Tibial artery (tissue), 4 donors: ENCODE measurements around the gene NRF1.

Source experiments
- DNase-seq, 2 donors: peaks; one replicate each; pipeline ENCODE4 v3.0.0-alpha.2; 2019
- H3K27ac ChIP-seq, 2 donors: fragments of 200-600 bp; sonication (generic) in 1 of 2; 1 replicate in 1 of 2; 2 replicates in 1 of 2; pipeline ENCODE4 v1.5.1; 2018 to 2019; ENCODE audit warnings: mild to moderate bottlenecking in 1 of 2
- H3K27me3 ChIP-seq, 2 donors: fragments of 200-600 bp; sonication (generic) in 1 of 2; one replicate each; pipeline versions ENCODE4 v1.5.1 to v1.6.0; 2016 to 2019
- H3K36me3 ChIP-seq, 3 donors: fragments of 200-600 bp; sonication (generic) in 2 of 3; one replicate each; pipeline ENCODE4 v1.5.1; 2016 to 2019; ENCODE audit warnings: mild to moderate bottlenecking in 2 of 3
- H3K4me1 ChIP-seq, 4 donors: fragments of 200-600 bp; sonication (generic) in 2 of 4; 1 replicate in 3 of 4; 2 replicates in 1 of 4; pipeline ENCODE4 v1.5.1; 2016 to 2019
- H3K4me3 ChIP-seq, 2 donors: fragments of 200-600 bp; sonication (generic) in 1 of 2; 1 replicate in 1 of 2; 2 replicates in 1 of 2; pipeline ENCODE4 v1.5.1; 2018 to 2019; ENCODE audit warnings: mild to moderate bottlenecking in 2 of 2
- H3K9me3 ChIP-seq, 3 donors: fragments of 200-600 bp; sonication (generic) in 1 of 3; one replicate each; pipeline ENCODE4 v1.5.1; 2016 to 2019
- intact Hi-C: fragments of 100-400 bp; cut with DNase I; formaldehyde crosslinking; loops from one replicate; pipeline ENCODE4 v1.15.0; 2023; ENCODE audit warnings: low total_unique reads
- TF ChIP-seq, protein P1 (sequence below), 2 experiments: fragments of 200-600 bp in 1 of 2; fragments of 450-650 bp in 1 of 2; IDR thresholded peaks; one replicate each; pipeline ENCODE4 v1.5.1; 2017 to 2019; ENCODE audit warnings: antibody characterized with exemption in 2 of 2, mild to moderate bottlenecking in 1 of 2, moderate library complexity in 1 of 2

NRF1 gene

DNA sequence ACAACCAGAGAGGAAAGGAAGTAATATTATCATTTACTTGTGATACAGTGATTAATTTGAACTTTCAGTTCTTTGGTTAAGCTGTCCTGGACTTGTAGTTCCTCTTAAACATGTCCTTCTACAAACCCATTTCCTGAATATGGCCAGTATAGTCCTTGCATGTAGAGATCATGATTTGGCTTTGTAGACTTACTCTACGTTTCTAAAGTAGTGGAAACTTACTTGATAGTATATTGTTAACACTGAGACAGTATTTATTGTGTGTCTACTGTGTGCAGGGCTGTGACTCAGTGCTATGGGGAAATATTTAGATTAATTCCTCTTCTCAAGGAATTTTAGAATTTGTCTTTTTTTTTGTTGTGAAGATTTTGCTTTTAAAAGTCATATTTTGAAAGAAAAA lies 109.5 kb downstream of the NRF1 start:
- no peak overlapping the region for H3K27ac ChIP-seq
- no peak overlapping the region for H3K4me3 ChIP-seq
- TF ChIP-seq, protein P1, sequence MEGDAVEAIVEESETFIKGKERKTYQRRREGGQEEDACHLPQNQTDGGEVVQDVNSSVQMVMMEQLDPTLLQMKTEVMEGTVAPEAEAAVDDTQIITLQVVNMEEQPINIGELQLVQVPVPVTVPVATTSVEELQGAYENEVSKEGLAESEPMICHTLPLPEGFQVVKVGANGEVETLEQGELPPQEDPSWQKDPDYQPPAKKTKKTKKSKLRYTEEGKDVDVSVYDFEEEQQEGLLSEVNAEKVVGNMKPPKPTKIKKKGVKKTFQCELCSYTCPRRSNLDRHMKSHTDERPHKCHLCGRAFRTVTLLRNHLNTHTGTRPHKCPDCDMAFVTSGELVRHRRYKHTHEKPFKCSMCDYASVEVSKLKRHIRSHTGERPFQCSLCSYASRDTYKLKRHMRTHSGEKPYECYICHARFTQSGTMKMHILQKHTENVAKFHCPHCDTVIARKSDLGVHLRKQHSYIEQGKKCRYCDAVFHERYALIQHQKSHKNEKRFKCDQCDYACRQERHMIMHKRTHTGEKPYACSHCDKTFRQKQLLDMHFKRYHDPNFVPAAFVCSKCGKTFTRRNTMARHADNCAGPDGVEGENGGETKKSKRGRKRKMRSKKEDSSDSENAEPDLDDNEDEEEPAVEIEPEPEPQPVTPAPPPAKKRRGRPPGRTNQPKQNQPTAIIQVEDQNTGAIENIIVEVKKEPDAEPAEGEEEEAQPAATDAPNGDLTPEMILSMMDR (IDR thresholded peaks at IDR 0.05) = no peak
- intact Hi-C loops = no loop called here
- H3K36me3 ChIP-seq = peaks cover 57 to 88% (median 73%) of the 10 kb centered on the region in 3 donors
- DNase-seq = no peak
- H3K27me3 ChIP-seq = no peaks in the 10 kb centered on the region
- no peaks in the 10 kb centered on the region for H3K9me3 ChIP-seq
- H3K4me1 ChIP-seq = no peaks in the 10 kb centered on the region

DNA sequence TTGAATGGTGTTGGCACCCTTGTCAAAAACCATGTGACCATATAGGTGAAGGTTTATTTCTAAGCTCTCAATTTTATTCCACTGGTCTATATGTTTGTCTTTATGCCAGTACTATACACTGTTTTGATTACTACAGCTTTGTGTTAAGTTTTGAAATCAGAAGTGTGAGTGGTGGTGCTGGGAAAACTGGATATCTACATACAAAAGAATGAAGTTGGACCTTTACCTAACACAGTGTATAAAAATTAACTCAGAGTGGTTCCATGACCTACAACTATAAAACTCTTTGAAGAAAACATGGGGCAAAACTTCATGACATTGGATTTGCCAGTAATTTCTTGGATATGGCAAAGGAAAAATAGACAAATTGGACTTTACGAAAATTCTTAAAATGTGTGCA lies 112.2 kb downstream of the NRF1 start:
- H3K36me3 ChIP-seq = peaks cover 56 to 84% (median 67%) of the 10 kb centered on the region in 3 donors
- no peak overlapping the region for H3K27ac ChIP-seq
- H3K4me1 ChIP-seq = no peaks in the 10 kb centered on the region
- H3K9me3 ChIP-seq = no peaks in the 10 kb centered on the region
- H3K4me3 ChIP-seq = no peak overlapping the region
- DNase-seq = no peak
- TF ChIP-seq, protein P1 (IDR thresholded peaks at IDR 0.05) = no peak
- H3K27me3 ChIP-seq = no peaks in the 10 kb centered on the region
- intact Hi-C loops = no loop called here

GRCh38 chr7:129724796-129725195 lies 113.3 kb downstream of the NRF1 start:
- no peak overlapping the region for H3K4me3 ChIP-seq
- intact Hi-C loops = no loop called here
- H3K9me3 ChIP-seq = no peaks in the 10 kb centered on the region
- TF ChIP-seq, protein P1 (IDR thresholded peaks at IDR 0.05) = no peak
- H3K27me3 ChIP-seq = no peaks in the 10 kb centered on the region
- no peak for DNase-seq
- no peaks in the 10 kb centered on the region for H3K4me1 ChIP-seq
- H3K27ac ChIP-seq = no peak overlapping the region
- H3K36me3 ChIP-seq = peaks cover 46 to 84% (median 61%) of the 10 kb centered on the region in 3 donors

- intact Hi-C loops = no loop called here
- Histone ChIP-seq H3K27me3 (no peaks in the 10 kb centered on the region), H3K36me3 (peaks cover 54 to 80% (median 64%) of the 10 kb centered on the region in 3 donors)
Measured at GRCh38 chr7:129728875-129729467, 117.5 kb downstream of the NRF1 start.

GRCh38 chr7:129729511-129729910 lies 118.0 kb downstream of the NRF1 start:
- intact Hi-C loops = no loop called here
- Histone ChIP-seq H3K36me3 (peaks cover 48 to 81% (median 68%) of the 10 kb centered on the region in 3 donors), H3K27ac (no peak overlapping the region), H3K27me3 (no peaks in the 10 kb centered on the region), H3K4me1 (no peaks in the 10 kb centered on the region), H3K4me3 (no peak overlapping the region), H3K9me3 (no peaks in the 10 kb centered on the region)
- TF ChIP-seq, protein P1 (IDR thresholded peaks at IDR 0.05) = no peak
- no peak for DNase-seq

More at GRCh38 chr7:129728875-129729467, 117.5 kb downstream of the NRF1 start:
- H3K27ac ChIP-seq = no peak overlapping the region
- H3K9me3 ChIP-seq = no peaks in the 10 kb centered on the region
- no peak overlapping the region for H3K4me3 ChIP-seq
- DNase-seq = no peak
- no peaks in the 10 kb centered on the region for H3K4me1 ChIP-seq
- TF ChIP-seq, protein P1 (IDR thresholded peaks at IDR 0.05) = no peak
